Measurements from ENCODE around the gene TMEM222.
A peak's percentile ranks its signal among the peaks of the same experiment; 100 is the strongest.
"Not testable (repeated sequence)": the region's sequence is repeated elsewhere in the genome, so short reads cannot be mapped to it uniquely, and the experiment has no call there.

TMEM222 gene

GRCh38 chr1:27380224-27380623 is 58.3 kb downstream of the TMEM222 start:
- ATAC-seq (no peak), DNase-seq (no peak)

DNA sequence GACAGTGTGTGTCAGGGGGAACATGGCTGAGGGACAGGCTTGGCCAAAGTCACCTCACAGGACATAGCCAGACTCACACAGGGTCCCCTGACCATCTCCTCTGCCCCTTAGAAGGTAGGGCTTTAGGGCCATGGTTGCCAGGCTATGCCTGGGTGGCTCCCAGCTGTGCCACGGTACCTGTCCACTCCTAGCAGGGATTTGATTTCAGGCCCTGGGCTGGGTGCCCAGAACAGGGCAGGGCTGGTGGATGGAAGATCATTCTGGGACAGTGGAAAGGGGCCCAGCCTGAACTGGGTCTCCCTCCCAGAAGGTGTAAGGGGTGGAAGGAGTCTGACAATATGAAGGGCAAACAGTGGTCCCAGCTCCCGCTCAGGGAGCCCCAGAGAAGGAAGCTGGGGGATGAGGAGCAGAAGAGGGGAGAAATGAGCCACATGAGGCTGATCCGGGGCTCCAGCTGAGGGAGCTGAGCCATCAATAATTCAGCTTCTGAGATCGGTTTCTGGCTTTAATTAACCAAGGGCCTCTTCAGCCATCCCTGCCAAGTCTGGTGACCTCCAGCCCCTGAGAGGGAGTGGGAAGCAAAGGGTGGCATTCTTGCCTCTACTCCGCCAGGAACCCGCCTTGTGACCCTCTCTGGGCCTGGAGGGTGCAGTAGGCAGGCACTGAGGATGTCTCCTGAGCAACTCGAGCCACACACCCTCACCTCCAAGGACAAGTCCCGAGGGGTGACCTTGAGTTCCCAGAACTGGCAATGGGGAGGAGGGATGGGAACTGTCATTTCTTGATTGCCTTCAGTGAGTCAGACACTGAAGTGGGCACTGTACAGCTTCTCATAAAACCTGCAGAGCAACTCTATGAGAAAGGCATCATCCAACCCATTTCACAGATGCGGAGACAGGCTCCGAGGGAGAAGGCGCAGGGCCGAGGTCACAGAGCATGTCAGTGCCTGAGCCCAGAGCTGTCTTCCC is 59.1 kb downstream of the TMEM222 start:
- ATAC-seq = peak; percentile 16
- no peak for DNase-seq

DNA sequence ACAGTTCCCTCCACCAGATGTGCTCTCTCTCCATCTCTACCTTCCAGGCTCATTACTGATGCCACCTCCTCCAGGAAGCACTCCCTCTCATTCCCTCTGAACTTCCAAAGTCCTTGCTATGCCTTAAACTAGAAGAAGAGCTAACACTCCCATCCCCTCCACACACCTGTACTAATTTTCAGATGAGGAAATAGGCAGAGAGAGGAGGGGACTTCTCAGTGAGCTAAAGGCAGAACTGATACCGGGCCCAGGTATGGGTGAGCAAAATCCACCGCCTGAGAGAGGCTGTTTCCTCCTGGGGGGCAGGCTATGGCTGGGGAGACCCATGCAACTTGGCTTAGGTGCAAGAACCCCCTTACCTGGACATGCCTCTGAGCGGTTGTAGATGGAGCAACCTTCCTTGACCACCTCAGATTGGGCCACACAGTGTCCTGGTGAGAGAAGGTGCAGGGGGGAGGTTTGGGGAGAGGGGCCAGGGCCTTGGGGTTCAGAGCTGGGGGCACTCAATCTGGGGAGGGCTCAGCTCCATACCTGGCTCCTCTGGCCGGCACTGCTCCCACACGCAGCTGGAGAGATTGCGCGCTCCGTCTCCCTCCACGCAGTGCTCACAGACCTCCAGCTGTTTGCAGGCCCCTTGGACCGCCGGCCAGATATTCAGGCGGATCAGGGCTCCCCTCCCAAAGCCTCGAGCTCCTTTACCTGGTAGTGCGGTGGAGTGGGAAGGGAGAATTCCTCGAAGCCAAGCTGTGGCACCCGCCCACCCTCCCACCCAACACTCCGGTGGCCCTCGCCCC is 60.2 kb downstream of the TMEM222 start:
- ATAC-seq (no peak), DNase-seq (no peak)

DNA sequence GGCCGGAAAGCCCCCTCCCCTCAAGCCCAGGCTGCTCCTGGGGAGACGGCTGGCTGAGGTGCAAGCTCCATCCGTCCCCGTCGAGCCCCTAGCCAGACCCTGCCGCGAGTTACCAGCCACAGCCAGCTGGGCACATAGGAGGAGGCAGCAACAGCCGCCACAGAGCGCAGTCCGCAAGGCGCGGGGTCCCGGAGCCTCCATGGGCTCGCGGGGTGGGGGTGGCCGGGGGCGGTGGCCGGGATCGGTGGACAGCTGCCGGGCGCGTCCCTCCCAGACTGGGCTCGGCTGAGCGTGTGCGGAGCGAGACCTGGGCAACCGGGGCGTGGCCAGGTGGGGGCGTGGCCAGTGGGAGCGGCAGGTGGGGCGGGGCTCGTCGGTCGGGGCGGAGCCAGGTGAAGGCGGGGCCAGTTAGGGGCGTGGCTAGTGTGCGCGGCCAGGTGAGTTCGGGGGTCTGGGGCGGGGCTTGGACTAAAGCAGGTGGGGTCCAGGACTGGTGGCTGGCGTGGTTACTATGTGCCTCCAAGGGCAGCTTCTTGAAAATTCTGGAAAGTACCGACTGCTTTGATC is 61.2 kb downstream of the TMEM222 start, which contains the start of gene CD164L2:
Gene CD164L2 (minus strand): TSS at position 295 of the 567 bp plus-strand sequence. CDS start 94 bp downstream, at position 201.
- DNase-seq (peak; percentile 67), ATAC-seq (no peak)

GRCh38 chr1:27383661-27384060 is 61.7 kb downstream of the TMEM222 start:
- ATAC-seq (no peak), DNase-seq (no peak)

DNA sequence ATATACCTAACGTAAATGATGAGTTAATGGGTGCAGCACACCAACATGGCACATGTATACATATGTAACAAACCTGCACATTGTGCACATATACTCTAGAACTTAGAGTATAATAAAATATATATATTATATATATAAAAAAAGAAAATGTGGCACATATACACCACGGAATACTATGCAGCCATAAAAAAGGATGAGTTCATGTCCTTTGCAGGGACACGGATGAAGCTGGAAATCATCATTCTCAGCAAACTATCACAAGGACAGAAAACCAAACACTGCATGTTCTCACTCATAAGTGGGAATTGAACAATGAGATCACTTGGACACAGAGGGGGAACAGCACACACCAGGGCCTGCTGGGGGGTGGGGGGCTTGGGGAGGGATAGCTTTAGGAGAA is 62.8 kb downstream of the TMEM222 start:
- not testable (repeated sequence) for DNase-seq, ATAC-seq
